ENCODE measurements around the gene PLPPR3. TPM values are rescaled to one million over a fixed set of nuclear protein-coding genes. Genes with fewer than 3 reads are reported as not detected.

PLPPR3 gene
- total and polyA plus RNA-seq, 9 of the 15 experiments (the other 6 are each of a cell fraction or from before 2014, with no cell fraction given), result 0.01 to 48.2 (median 8.6) TPM

GRCh38 chr19:791567-792305 lies 30.0 kb downstream of the PLPPR3 start (continued):
- TF ChIP-seq ZBTB40 (IDR thresholded peaks at IDR 0.05) (no peak), ZBTB40 (CRISPR knock-in tag; IDR thresholded peaks at IDR 0.05) (no peak), ZNF274 (IDR thresholded peaks at IDR 0.05; ENCODE audit: borderline replicate concordance, low read depth, low read length) (no peak), NR2F6 (CRISPR knock-in tag; IDR thresholded peaks at IDR 0.05) (no peak), GTF2B (IDR thresholded peaks at IDR 0.05; ENCODE audit: extremely low read depth, insufficient read length) (no peak), MED1 (CRISPR knock-in tag; IDR thresholded peaks at IDR 0.05; ENCODE audit: borderline replicate concordance) (no peak), HOXB6 (CRISPR knock-in tag; IDR thresholded peaks at IDR 0.05; ENCODE audit: borderline replicate concordance) (no peak), YBX1 (IDR thresholded peaks at IDR 0.05) (no peak), ZNF143 (CRISPR knock-in tag; IDR thresholded peaks at IDR 0.05) (no peak), COPS2 (conservative IDR thresholded peaks at IDR 0.05) (no peak), CBX2 (IDR thresholded peaks at IDR 0.05; ENCODE audit: insufficient read depth, low read length, poor library complexity, severe bottlenecking) (no peak), ZNF584 (CRISPR knock-in tag; IDR thresholded peaks at IDR 0.05; ENCODE audit: low read depth) (peak; percentile 61; the same call in 1 of the 2 replicates), ZNF217 (CRISPR knock-in tag; IDR thresholded peaks at IDR 0.05) (no peak), PPARD (CRISPR knock-in tag; IDR thresholded peaks at IDR 0.05) (no peak), ZNF395 (CRISPR knock-in tag; IDR thresholded peaks at IDR 0.05) (peak; percentile 62; the same call in 1 of the 2 replicates)

All from K562 (cell line).